ENCODE results near the gene BTBD16.

Gene BTBD16

GRCh38 chr10:122288917-122289316 is 17.8 kb downstream of the BTBD16 start:
- FAIRE-seq (no peak), DNase-seq (ENCODE audit: insufficient read length, low spot score) (no peak)
- TF ChIP-seq POLR2A (IDR thresholded peaks at IDR 0.05; ENCODE audit: low read depth, low read length): no peak
- TF ChIP-seq PAX5 (IDR thresholded peaks at IDR 0.05; ENCODE audit: insufficient read depth, low read length, severe bottlenecking): no peak
- no peak for TF ChIP-seq SPI1 (IDR thresholded peaks at IDR 0.05; ENCODE audit: low read depth, low read length)
- TF ChIP-seq POLR2AphosphoS5 (IDR thresholded peaks at IDR 0.05; ENCODE audit: low read depth, low read length): no peak
- no peak for TF ChIP-seq POU2F2 (IDR thresholded peaks at IDR 0.05; ENCODE audit: low read depth, low read length)

GRCh38 chr10:122290334-122290733 is 19.2 kb downstream of the BTBD16 start:
- no peak for TF ChIP-seq POU2F2 (IDR thresholded peaks at IDR 0.05; ENCODE audit: low read depth, low read length)
- TF ChIP-seq PAX5 (IDR thresholded peaks at IDR 0.05; ENCODE audit: insufficient read depth, low read length, severe bottlenecking): no peak
- TF ChIP-seq POLR2A (IDR thresholded peaks at IDR 0.05; ENCODE audit: low read depth, low read length): no peak
- no peak for FAIRE-seq
- no peak for DNase-seq (ENCODE audit: insufficient read length, low spot score)

GRCh38 chr10:122290833-122291532 is 19.9 kb downstream of the BTBD16 start:
- DNase-seq (ENCODE audit: insufficient read length, low spot score) (no peak), FAIRE-seq (no peak)
- TF ChIP-seq POLR2AphosphoS5 (IDR thresholded peaks at IDR 0.05; ENCODE audit: low read depth, low read length): no peak
- no peak for TF ChIP-seq PAX5 (IDR thresholded peaks at IDR 0.05; ENCODE audit: insufficient read depth, low read length, severe bottlenecking)
- TF ChIP-seq POLR2A (IDR thresholded peaks at IDR 0.05; ENCODE audit: low read depth, low read length): no peak
- no peak for TF ChIP-seq POU2F2 (IDR thresholded peaks at IDR 0.05; ENCODE audit: low read depth, low read length)
- TF ChIP-seq TAF1 (IDR thresholded peaks at IDR 0.05; ENCODE audit: low read depth, low read length): no peak
- no peak for TF ChIP-seq SPI1 (IDR thresholded peaks at IDR 0.05; ENCODE audit: low read depth, low read length)

- FAIRE-seq: no peak
Observed at GRCh38 chr10:122291739-122292138, 20.6 kb downstream of the BTBD16 start.

DNA sequence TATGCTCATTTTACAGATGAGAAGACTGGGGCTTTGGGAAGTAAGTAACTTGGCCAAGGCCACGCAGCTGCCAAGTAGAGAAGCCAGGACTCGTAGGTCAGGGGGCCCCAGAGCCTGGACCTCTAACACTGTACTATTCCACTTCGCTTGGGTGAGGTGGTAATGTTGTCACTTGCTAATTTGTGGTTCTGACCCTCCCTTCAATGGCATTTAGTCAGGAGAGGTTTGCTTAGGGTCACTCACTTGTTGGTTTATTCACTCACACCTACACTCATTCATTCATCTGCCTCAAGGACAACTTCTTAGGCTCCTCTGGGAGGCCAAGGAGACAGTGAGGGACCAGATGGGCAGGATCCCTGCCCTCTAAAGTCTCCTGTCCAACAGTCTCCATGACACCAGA is 21.3 kb downstream of the BTBD16 start:
- DNase-seq (ENCODE audit: insufficient read length, low spot score): no peak
- TF ChIP-seq POLR2A (IDR thresholded peaks at IDR 0.05; ENCODE audit: low read depth, low read length) (no peak), POLR2AphosphoS5 (IDR thresholded peaks at IDR 0.05; ENCODE audit: low read depth, low read length) (no peak)
- no peak for FAIRE-seq

More at GRCh38 chr10:122291739-122292138, 20.6 kb downstream of the BTBD16 start:
- TF ChIP-seq POU2F2 (IDR thresholded peaks at IDR 0.05; ENCODE audit: low read depth, low read length) (no peak), SPI1 (IDR thresholded peaks at IDR 0.05; ENCODE audit: low read depth, low read length) (no peak), POLR2AphosphoS5 (IDR thresholded peaks at IDR 0.05; ENCODE audit: low read depth, low read length) (no peak), POLR2A (IDR thresholded peaks at IDR 0.05; ENCODE audit: low read depth, low read length) (no peak), PAX5 (IDR thresholded peaks at IDR 0.05; ENCODE audit: insufficient read depth, low read length, severe bottlenecking) (no peak), TAF1 (IDR thresholded peaks at IDR 0.05; ENCODE audit: low read depth, low read length) (no peak)
- no peak for DNase-seq (ENCODE audit: insufficient read length, low spot score)

DNA sequence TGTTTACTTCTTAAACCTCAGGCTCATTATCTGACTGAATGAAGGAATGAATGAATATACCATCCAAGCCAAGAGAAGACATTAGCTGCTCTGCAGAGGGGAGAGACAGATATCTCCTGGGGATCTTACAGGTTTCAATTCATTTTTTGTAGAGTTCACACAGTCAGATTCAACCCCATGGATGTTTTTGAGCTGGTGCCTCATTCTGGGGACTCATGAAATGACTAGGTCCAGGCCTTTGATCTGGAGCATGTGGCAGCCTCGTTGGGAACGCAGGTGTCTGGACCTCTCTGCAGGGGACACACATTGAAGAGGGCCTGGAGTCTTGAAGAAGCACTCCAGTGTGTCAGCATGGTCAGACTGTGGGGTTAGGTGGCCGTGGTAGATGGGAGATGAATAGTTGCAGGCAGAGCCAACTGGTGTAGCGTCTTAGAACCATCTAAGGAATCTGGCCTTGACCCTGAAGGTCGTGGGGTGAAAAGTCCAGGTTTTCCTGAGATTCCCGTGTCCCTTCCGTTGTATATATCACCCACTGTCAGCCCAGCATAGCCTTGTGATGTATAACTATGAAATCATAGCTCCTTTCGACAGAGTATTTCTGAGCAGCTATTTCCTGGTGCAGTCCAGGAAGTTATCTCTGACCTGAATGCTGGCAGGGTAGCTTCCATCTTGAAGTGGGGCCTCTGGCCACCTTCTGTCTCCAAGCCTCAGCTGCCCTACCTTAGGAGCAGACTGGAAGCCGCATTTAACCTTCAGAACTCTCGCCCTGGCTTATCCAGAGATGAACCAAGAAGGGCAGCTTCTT is 22.3 kb downstream of the BTBD16 start:
- FAIRE-seq: no peak

GRCh38 chr10:122293961-122294380 is 22.9 kb downstream of the BTBD16 start:
- FAIRE-seq: no peak
- no peak for DNase-seq (ENCODE audit: insufficient read length, low spot score)
- TF ChIP-seq SPI1 (IDR thresholded peaks at IDR 0.05; ENCODE audit: low read depth, low read length) (no peak), POU2F2 (IDR thresholded peaks at IDR 0.05; ENCODE audit: low read depth, low read length) (no peak)

More for the DNA sequence above, 22.3 kb downstream of the BTBD16 start:
- no peak for DNase-seq (ENCODE audit: insufficient read length, low spot score)
- no peak for TF ChIP-seq POLR2AphosphoS5 (IDR thresholded peaks at IDR 0.05; ENCODE audit: low read depth, low read length)
- TF ChIP-seq TAF1 (IDR thresholded peaks at IDR 0.05; ENCODE audit: low read depth, low read length): no peak
- TF ChIP-seq SPI1 (IDR thresholded peaks at IDR 0.05; ENCODE audit: low read depth, low read length): peak; percentile 41

DNA sequence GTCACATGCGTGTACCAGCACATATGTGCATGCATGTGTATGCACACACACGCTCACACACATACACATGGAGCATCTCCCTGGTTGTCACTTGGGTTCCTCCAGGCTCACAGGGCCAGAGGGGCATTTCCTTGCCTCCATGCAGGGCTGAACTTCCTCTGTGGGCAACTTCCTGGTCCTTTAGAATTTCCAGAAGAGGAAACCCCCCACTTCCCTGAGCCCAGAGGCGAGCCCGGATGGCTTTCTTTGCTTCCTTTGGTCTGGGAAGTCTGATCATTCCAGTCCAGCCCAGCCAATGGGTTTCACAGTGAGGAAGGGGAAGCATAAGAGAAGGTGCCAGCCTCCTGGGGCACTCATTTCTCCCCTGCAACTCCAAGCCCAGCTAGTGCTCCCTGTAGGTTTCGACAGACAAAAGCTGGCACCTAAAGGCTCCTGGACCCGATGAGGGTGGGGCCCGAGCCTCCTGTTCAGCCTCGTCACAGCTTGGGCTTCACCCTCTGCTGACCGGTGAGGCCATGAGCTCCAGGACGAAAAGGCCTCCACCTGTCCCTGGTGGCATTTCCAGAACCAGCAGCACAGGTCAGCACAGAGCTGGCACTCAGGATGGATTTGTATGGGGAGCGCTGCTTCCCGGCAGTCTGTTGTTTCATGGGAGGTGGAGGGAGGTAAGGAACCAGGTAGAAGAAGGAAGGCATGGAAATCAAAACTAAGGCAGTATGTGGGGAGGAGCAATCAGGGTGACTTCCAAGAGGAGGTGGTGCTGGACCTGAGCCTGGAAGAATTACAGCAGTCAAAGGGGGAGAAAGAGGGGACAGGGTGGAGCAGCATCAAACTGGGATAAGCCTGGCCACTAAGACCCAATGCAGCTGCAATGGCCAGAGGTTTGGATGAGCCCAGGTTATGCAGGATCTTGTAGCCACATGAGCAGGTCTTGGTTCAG is 23.7 kb downstream of the BTBD16 start:
- DNase-seq (ENCODE audit: insufficient read length, low spot score) (no peak), FAIRE-seq (no peak)
- TF ChIP-seq POLR2AphosphoS5 (IDR thresholded peaks at IDR 0.05; ENCODE audit: low read depth, low read length) (no peak), PAX5 (IDR thresholded peaks at IDR 0.05; ENCODE audit: insufficient read depth, low read length, severe bottlenecking) (no peak), POU2F2 (IDR thresholded peaks at IDR 0.05; ENCODE audit: low read depth, low read length) (no peak), TAF1 (IDR thresholded peaks at IDR 0.05; ENCODE audit: low read depth, low read length) (no peak), SPI1 (IDR thresholded peaks at IDR 0.05; ENCODE audit: low read depth, low read length) (no peak), POLR2A (IDR thresholded peaks at IDR 0.05; ENCODE audit: low read depth, low read length) (no peak)

DNA sequence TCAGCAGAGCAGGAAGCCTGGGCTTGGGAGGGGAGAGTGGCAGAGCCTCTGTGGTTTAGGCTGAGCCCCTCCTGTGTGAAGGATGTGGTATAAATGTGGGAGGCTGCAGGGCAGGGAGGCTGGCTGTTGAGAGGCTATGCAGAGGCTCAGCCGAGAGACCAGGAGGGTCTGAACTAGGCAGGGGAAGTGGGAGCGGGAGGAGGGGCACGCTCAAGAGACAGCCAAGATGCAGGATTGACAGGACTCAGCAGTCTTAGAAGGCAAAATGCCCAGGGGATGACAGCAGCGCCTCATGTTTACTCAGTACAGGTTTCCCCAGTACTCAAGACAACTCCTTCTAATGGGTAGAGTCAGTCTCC is 24.3 kb downstream of the BTBD16 start:
- DNase-seq (ENCODE audit: insufficient read length, low spot score) (no peak), FAIRE-seq (no peak)

More for the DNA sequence above, 24.3 kb downstream of the BTBD16 start:
- TF ChIP-seq SPI1 (IDR thresholded peaks at IDR 0.05; ENCODE audit: low read depth, low read length) (no peak), PAX5 (IDR thresholded peaks at IDR 0.05; ENCODE audit: insufficient read depth, low read length, severe bottlenecking) (no peak)
